Measurements from ENCODE around the gene WDPCP. TPM values are rescaled to one million over a fixed set of nuclear protein-coding genes. Genes with fewer than 3 reads are reported as not detected.

Gene WDPCP
- total and polyA plus RNA-seq, 2 of the 13 experiments (the other 11 are each of a cell fraction or from before 2014, with no cell fraction given), result 2.9 to 5.2 TPM

- Histone ChIP-seq H3K9ac (ENCODE audit: insufficient read depth, low read depth, low read length) (no peak overlapping the region), H3K27ac (ENCODE audit: extremely low read length, insufficient read depth, low read length) (no peak overlapping the region), H3K4me1 (ENCODE audit: insufficient read depth, low read length) (peaks cover 63% of the 10 kb centered on the region), H3K9me3 (ENCODE audit: low read length) (no peaks in the 10 kb centered on the region), H3K4me3 (replicated peaks in 1 of 3; ENCODE audit: insufficient read depth in 1 of 3, low read depth in 2 of 3, low read length in 3 of 3) (no peak overlapping the region), H3K4me2 (ENCODE audit: low read depth, low read length) (no peak overlapping the region), H3K36me3 (replicated peaks in 1 of 2; ENCODE audit: control insufficient read depth in 1 of 2, insufficient read depth in 2 of 2, low read length in 2 of 2) (peaks cover 2 to 37% of the 10 kb centered on the region in 2 experiments; a peak in 3 of 5 replicates), H3K27me3 (ENCODE audit: control insufficient read depth in 1 of 2, insufficient read depth in 2 of 2, low read length in 2 of 2) (no peaks in the 10 kb centered on the region), H3K79me2 (ENCODE audit: insufficient read depth, low read length) (peaks cover 59% of the 10 kb centered on the region), H2AFZ (ENCODE audit: low read length) (no peak overlapping the region), H4K20me1 (ENCODE audit: insufficient read depth, low read length) (peaks cover 13% of the 10 kb centered on the region)
- intact Hi-C loops (cut with micrococcal nuclease; ENCODE audit: unreplicated experiment) (no loop called here), in situ Hi-C loops (cut with HindIII; ENCODE audit: extremely low pct_ligation_motif_present, low pct_unique_long_range_greater_than_20kb) (loop anchor here (10.0 kb wide), 1 partner anchor 280 kb away; no protein-coding TSS in a partner anchor)
- WGBS (ENCODE audit: low lambda C conversion rate), result 97% methylated on average over 3 of the region's 3 CpGs
- FAIRE-seq (no peak), ATAC-seq (no peak; the same call in 2 of the 3 replicates), DNase-seq (ENCODE audit: low spot score) (peak; percentile 29)
- ChIA-PET POLR2A (no interaction called here), CTCF (ENCODE audit: low intra/inter-chr PET ratio, low total read pairs) (no interaction called here)
- no TSS peak for BruUV-seq (replicated peaks)
- TF ChIP-seq SOX5 (CRISPR knock-in tag; IDR thresholded peaks at IDR 0.05; ENCODE audit: borderline replicate concordance), result no peak
- no peak for TF ChIP-seq ZNF83 (CRISPR knock-in tag; IDR thresholded peaks at IDR 0.05; ENCODE audit: borderline replicate concordance)
- no peak for TF ChIP-seq ZNF644 (CRISPR knock-in tag; IDR thresholded peaks at IDR 0.05; ENCODE audit: low read depth)
- no peak for TF ChIP-seq RARG (CRISPR knock-in tag; IDR thresholded peaks at IDR 0.05; ENCODE audit: low read depth)
- TF ChIP-seq KAT7 (CRISPR knock-in tag; IDR thresholded peaks at IDR 0.05; ENCODE audit: borderline replicate concordance), result no peak
- TF ChIP-seq STAG1 (CRISPR knock-in tag; IDR thresholded peaks at IDR 0.05), result peak; percentile 18; the same call in 1 of the 2 replicates
- 0 out of 2 replicates have a peak, but pooled peaks have one; percentile 80 for TF ChIP-seq ZNF343 (CRISPR knock-in tag; IDR thresholded peaks at IDR 0.05)
- no peak for TF ChIP-seq KLF11 (CRISPR knock-in tag; IDR thresholded peaks at IDR 0.05)
These were observed 6.4 kb upstream of the WDPCP start for GRCh38 chr2:63594660-63595059.

- no peak for FAIRE-seq
- WGBS (ENCODE audit: low lambda C conversion rate), result 83% methylated on average over 3 of the region's 3 CpGs
- intact Hi-C loops (cut with micrococcal nuclease; ENCODE audit: unreplicated experiment), result no loop called here
These were observed 3.4 kb upstream of the WDPCP start for GRCh38 chr2:63591566-63592175.

More at GRCh38 chr2:63591566-63592175, 3.4 kb upstream of the WDPCP start:
- Histone ChIP-seq H3K79me2 (ENCODE audit: insufficient read depth, low read length) (peaks cover 60% of the 10 kb centered on the region), H4K20me1 (ENCODE audit: insufficient read depth, low read length) (peaks cover 13% of the 10 kb centered on the region), H3K4me2 (ENCODE audit: low read depth, low read length) (peak overlapping the region; percentile 88), H3K4me3 (replicated peaks in 1 of 3; ENCODE audit: insufficient read depth in 1 of 3, low read depth in 2 of 3, low read length in 3 of 3) (no peak overlapping the region; a peak in 1 of 6 replicates), H3K36me3 (replicated peaks in 1 of 2; ENCODE audit: control insufficient read depth in 1 of 2, insufficient read depth in 2 of 2, low read length in 2 of 2) (peaks cover 2 to 22% of the 10 kb centered on the region in 2 experiments; a peak in 3 of 5 replicates), H3K27ac (ENCODE audit: extremely low read length, insufficient read depth, low read length) (peak overlapping the region; percentile 79), H3K9me3 (ENCODE audit: low read length) (no peaks in the 10 kb centered on the region), H3K27me3 (ENCODE audit: control insufficient read depth in 1 of 2, insufficient read depth in 2 of 2, low read length in 2 of 2) (no peaks in the 10 kb centered on the region; a peak in 1 of 5 replicates), H3K4me1 (ENCODE audit: insufficient read depth, low read length) (peaks cover 66% of the 10 kb centered on the region), H2AFZ (ENCODE audit: low read length) (no peak overlapping the region), H3K9ac (ENCODE audit: insufficient read depth, low read depth, low read length) (no peak overlapping the region)
- ATAC-seq (no peak), DNase-seq (ENCODE audit: low spot score) (peak; percentile 24)
- ChIA-PET CTCF (ENCODE audit: low intra/inter-chr PET ratio, low total read pairs) (no interaction called here), POLR2A (interaction anchor here (1.4 kb wide), 1 partner anchor 8 kb away, joined by 4 read pairs; no protein-coding TSS in a partner anchor)
- TF ChIP-seq PRDM15 (CRISPR knock-in tag; IDR thresholded peaks at IDR 0.05), result no peak
- TF ChIP-seq CEBPB (IDR thresholded peaks at IDR 0.05; ENCODE audit: borderline replicate concordance, low read depth, low read length), result peak; percentile 61; the same call in 1 of the 2 replicates
- BruUV-seq (replicated peaks), result no TSS peak
- in situ Hi-C loops (cut with HindIII; ENCODE audit: extremely low pct_ligation_motif_present, low pct_unique_long_range_greater_than_20kb), result loop anchor here (10.0 kb wide), 1 partner anchor 283 kb away; no protein-coding TSS in a partner anchor

All from HepG2 (cell line).